Activated CD4-positive, alpha-beta T cell treated with anti-CD3 and anti-CD28 coated beads for 24 hours (primary cell): Measurements from ENCODE around the gene SIPA1.
A peak's percentile ranks its signal among the peaks of the same experiment; 100 is the strongest.
"Not testable (repeated sequence)": the region's sequence is repeated elsewhere in the genome, so short reads cannot be mapped to it uniquely, and the experiment has no call there.

Experiments used
- DNase-seq, 2 donors: peaks; one replicate each; pipeline ENCODE4 v3.0.0-alpha.2; 2020; ENCODE audit warnings: low read depth in 2 of 2

SIPA1 gene

DNA sequence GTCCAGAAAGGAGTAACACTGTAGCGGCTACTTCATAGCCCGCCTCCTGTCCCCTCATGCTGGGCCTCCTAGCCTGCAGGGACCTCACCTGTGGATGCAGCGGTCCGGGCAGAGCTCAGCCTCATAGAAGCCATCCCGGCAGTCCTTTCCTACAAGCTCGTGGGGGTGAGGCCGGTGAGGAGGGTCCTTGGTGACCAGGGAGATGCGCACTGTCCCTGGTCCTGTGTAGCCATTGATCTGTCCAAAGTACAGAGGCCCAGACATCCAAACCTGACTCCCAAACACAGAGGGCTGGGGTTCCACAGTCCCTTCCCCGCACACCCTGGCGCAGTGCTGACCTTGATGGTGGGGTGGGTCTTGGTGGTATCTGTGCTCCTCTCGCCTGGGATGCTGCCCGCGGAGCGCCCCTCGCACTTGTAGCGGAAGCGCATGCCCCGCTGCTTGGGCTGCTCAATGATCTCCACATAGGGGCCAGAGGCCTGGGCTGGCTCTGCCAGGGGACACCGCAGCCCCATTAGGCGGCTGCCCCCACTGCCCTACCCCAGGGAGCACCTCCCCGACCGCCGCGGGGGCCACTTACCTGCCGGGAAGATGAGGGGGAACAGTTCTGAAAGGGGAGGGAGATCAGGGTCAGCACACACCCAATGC is 23.8 kb downstream of the SIPA1 start:
- DNase-seq = no peak

DNA sequence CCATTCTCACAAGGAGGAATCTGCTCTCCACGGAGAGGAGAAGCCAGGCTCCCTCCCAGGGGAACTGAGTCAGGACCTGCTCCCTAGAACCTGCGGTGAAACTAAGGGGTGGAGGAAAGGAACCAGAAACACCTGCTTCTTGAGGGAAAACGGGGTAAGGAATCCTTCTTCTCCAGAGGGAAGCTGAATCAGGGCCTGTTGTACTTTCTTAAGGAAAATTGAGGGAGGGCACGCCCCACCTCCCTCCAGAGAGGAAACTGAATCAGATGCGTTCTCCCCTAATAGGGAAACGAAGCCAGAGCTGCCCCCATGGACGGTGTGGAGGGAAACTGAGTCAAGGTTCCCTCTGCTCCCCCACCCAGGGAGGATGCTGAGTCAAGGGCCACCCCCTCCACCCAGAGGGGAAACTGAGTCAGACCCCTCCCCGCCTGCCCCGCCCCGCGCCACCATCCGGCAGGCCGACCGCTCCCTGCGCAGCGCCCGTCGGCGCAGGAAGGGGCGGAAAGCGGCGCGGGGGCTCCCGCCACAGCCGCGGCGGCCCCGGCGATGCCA is 24.4 kb downstream of the SIPA1 start:
- no peak for DNase-seq

DNA sequence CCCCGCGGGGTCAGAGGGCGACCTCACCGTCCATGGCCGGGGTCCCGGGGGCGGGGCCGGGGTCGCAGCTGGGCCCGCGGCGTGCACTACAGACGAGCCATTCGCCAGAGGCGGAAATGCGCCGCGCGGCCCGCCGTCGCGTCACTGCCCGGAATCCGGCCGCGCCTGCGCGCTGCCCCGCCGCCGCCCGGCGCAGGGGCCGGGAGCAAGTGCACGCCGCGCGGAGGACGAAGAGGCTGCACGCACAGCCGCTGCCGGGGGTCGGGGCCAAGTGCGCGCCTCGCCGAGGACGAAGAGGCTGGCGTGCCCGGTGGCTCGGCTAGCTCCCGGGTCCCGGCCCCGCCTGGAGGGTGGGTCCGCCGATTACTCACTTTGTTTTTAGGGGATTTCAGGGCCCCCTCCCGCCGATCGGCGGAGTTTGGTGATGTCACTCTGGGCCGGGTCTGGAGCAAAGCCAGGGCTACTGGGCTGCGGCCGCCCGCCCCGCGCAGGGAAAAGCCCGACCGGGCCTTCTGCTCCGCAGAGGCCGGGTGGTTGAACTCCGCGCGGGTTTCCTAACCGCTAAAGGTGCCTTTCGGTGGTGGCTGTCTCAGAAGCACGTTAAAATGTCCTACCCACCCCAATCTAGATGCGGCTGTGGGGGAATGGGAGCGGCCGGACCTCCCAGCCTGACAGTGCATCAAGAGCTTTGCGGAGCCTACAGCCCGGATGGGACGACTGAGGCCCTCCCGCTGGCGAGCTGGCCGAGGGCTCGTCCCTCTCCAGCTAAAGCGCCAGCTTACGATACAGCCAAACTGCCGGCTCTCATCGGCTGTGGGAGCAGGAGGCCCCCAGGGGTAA is 25.1 kb downstream of the SIPA1 start, which contains the start of gene RELA:
TSS of gene RELA (minus strand) at position 118 of the 840 bp plus-strand sequence. CDS start at position 34, 84 bp downstream.
- peak; percentile 77 to 81 for DNase-seq

DNA sequence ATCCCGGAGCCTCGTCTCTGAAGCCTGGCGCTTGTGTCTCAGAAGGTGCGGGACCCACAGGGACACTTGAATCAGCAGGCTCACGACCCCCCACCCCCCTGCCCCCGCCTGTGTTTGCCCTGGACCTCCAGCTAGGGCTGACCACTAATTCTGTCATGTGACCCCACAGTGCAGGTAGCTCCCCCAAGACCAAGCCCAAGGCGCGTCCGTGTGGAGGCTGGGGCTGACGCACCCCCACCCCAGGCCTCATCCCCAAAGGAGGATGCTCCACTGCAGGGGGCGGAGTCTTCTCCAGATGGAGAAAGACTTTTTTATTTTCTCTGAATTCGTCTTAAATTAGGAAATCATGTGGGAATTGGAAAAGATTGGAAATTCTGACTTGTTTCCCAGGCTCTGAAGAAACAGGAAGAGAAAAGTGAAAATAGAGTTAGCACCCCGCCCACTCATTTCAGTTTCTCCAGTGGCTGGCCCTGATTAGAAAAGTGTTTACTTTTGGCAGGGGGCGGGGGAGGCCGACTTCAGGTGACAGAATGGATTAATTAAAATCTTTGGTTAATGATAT is 25.8 kb downstream of the SIPA1 start:
- DNase-seq = peak in 1 of 2 donors; percentile 30

DNA sequence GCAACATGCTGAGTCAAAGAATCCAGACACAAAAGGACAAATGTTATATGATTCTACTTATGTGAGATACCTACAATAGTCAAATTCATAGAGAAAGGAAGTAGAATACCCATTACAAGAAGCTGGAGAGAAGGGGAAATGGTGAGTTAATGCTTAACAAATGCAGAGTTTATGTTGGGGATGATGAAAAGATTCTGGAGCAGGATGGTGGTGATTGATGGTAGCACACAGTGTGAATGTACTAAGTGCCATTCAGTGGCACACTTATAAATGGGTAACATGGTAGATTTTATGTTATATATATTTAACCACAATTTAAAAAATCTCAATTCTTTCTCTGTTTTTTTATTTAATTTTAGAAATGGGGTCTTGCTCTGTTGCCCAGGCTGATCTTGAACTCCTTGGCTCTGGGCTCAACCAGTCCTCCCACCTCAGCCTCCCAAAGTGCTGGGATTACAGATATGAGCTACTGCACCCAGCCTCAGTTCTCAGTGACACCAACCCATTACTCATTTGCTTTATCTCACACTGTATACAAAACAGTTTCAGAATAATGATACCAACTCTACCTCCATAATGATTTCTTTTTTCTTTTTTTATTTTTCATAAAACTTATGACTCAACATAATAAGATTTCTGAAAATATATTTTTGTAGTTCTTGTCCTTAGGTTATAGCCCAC is 34.4 kb downstream of the SIPA1 start:
- no peak for DNase-seq

DNA sequence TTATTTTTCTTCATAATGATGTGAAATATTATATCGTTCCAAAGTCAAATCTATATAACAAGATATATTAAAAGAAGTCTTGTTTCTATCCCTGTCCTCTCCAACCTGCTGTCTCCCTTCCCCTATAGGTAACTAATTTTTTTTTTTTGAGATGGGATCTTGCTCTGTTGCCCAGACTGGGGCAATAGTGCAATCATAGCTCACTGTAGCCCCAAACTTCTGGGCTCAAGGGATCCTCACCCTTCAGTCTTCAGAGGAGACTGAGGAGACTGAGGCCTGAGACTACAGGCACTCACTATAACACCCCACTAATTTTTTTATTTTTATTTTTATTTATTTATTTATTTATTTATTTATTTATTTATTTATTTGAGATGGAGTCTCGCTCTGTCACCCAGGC is 35.1 kb downstream of the SIPA1 start:
- DNase-seq = no peak

DNA sequence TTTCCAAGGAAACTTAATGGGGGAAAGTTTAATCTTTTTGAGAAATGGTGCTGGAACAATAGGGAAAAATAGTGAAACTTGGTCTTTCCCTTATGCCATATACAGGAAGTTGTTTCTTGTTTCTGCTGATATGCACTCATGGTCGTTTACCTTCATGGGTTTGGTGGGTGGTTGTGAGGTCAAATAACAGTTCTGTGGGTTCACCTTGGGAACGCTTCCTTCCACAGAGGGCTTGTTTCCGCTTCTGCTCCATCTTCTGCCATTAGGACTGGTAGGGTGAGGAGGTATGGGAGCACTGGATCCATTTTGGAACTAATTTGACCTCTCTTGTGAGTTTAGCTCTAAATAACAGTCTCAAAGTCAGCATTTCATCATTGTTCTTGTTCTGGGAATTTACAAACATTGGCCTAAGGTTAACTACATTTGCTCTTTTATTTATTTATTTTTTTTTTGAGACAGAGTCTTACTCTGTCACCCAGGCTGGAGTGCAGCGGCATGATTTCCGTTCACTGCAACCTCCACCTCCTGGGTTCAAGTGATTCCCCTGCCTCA is 42.4 kb downstream of the SIPA1 start:
- no peak for DNase-seq

DNA sequence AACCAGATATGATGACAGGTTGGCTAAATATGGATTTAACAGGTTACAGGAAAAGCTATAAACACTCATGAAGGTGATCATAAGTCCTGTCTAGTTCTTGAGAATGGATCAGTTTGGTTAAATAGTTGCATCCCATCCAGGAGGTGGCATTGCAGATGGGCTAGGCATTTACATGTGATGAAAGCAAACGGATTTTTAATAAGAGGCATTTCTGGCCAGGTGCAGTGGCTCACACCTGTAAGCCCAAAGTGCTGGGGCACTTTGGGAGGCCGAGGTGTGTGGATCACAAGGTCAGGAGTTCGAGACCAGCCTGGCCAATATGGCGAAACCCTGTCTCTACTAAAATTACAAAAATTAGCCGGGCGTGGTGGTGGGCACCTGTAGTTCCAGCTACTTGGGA is 45.6 kb downstream of the SIPA1 start:
- not testable (repeated sequence) for DNase-seq

DNA sequence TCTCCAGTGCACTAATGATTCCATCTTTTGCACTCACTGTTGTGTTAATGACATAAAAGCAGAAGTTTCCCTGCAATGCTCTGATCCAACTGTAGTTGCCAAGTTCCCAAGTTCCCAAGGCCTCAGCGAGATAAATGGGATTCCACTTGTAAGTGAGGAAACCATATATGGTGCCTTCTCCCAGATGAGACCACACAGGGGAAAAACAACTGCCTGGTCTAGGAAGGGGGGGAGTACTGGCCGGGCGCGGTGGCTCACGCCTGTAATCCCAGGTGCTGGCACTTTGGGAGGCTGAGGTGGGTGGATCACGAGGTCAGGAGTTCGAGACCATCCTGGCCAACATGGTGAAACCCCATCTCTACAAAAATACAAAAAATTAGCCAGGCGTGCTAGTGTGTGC is 48.1 kb downstream of the SIPA1 start:
- no peak for DNase-seq

DNA sequence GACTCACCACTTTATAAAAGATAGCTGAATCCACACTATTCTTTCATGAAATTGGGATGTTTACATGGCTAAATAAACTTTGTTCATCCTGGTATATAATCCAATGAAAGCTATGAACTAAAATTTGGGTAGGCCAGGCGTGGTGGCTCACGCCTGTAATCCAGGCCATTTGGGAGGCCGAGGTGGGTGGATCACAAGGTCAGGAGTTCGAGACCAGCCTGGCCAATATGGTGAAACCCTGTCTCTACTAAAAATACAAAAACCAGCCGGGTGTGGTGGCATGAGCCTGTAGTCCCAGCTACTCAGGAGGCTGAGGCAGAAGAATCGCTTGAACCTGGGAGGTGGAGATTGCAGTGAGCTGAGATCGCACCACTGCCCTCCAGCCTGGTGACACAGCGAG is 53.9 kb downstream of the SIPA1 start:
- not testable (repeated sequence) for DNase-seq

DNA sequence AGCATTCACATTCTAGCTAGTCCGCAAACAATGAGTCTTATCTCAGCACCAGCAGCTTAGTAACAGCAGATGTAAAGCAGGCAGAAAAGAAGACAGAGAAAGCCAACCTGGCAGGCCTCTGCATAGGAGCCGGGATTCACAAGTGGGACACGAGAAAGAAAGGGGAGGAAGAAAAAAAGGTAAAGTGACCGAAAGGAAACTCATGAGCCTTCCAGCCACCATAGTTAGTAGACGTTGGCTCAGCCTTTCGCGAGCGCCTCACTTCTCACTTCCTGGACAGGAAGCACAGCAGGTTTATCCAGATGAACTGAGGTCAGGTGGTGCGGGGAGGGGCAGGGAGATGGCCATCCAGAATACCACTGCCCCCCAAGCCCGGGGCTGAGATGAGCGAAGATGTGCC is 54.5 kb downstream of the SIPA1 start:
- no peak for DNase-seq

DNA sequence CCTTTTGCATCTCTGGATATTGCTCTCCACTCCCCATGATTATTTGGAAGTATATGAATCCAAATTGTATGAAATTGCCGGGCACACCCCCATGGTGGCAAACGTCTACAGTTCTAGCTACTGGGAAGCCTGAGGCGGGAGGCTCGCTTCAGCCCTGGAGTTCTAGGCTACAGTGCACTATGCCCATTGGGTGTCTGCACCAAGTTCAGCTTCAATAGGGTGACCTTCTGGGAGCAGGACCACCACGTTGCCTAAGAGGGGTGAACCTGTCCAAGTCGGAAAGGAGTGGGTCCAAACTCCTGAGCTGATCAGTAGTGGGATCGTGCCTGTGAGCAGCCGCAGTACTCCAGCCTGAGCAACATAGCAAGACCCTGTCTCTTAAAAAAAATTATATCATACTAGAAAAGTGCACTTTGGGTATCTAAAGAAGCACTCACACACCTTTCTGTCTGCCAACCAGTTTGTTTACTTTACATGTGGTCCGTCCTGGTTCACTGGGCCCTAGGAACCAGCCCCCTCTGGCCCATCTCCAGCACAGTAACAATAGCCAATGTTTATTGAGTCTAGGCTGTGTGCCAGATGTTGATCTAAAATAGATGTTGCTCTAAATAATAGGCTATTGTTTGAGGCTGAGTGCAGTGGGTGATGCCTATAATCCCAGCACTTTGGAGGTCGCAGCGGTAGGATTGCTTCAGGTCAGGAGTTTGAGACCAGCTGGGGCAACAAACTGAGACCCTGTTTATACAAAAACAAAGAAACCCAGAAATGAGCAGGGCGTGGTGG is 57.7 kb downstream of the SIPA1 start:
- no peak for DNase-seq

DNA sequence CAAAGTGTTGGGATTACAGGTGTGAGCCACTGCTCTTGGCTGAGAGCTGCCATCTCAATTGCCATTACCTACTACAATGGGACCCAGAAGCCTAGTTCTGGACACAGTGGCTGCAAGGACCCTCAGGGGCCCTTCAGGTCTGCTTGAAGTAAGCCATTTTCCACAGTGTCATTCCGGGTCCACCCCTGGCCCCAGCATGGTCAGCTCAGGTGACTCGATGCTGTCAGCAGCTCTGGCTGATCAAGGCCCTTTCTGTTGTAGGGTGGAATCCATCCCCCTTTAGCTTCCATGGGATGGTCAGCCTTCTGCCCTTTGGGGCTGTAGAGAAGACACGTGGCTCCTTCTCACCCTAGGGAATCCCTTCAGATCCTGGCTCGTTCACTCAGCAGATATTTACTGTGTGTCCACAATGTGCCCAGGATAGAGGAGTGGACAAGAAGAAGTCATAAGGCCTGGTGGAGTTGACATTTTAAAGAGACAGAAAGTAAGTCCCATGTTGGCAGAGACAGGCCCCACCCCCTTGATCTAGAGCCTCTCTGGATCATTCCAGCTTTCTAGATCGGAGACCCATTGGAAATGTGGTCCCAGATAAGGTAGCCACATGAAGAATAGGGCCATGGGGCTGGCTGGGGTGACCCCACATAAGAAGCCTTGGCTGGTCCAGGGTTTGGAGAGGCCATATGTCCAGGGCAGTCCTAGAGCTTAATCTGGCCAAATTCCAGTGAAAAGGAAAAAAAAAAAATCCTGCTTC is 59.1 kb downstream of the SIPA1 start:
- DNase-seq = no peak

DNA sequence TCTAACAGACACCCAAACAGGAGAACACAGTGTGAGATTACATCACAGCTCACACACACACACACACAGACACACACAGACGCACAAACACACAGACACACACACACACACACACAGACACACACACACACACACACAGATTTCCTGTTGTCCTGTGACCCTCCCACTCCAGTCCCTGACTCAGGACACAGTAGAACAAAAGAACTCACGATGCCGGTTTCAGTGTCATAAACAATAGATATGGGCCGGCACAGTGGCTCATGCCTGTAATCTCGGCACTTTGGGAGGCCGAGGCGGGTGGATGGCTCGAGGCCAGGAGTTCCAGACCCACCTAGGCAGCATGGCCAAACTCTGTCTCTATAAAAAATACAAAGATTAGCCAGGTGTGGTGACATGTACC is 60.3 kb downstream of the SIPA1 start:
- no peak for DNase-seq

DNA sequence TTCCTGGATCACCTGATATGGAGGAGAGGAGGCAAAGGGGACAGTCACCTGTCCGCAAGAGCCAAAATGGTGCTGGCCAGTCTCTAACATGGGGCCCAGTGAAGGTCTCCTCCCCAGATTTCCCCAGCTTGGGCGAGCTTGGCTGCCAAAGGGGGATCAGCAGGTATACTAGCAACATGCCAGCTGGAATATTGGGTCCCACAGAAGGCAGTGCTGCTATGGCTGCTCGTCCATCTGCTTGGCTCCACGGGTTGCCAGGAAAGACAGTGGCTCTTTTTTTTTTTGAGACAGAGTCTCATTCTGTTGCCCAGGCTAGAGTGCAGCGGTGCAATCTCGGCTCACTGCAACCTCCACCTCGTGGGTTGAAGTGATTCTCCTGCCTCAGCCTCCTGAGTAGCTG is 61.4 kb downstream of the SIPA1 start:
- DNase-seq = no peak

DNA sequence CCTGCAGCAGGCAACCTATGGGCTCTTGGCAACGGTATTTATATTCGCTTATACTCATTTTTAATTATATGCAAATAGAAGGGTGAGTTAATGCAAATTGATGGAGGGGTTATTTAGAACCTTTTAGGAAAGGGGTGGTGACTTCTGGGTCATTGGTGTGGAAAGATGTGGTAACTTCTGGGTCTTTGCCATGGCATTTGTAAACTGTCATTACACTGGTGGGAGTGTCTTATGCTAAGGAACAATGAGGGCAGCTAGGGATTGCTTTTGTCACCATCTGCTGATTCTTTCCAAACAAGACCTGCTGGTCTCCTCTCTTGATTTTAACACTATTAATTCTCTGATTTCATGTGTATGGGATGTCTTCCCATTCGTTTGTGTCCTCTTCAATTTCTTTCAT is 62.5 kb downstream of the SIPA1 start:
- no peak for DNase-seq
